Fibroblast of lung (primary cell): Measurements from ENCODE around the gene RGL4.

Source experiments
- EZH2 ChIP-seq: IDR thresholded peaks from 2 replicates; pipeline ENCODE4 v1.5.1; 2012; ENCODE audit warnings: low read length, control low read depth, mild to moderate bottlenecking; ENCODE audit errors: missing control alignments
- TF ChIP-seq, protein P1 (sequence below), 2 donors: IDR thresholded peaks in 1 of 2; conservative IDR thresholded peaks in 1 of 2; 1 replicate in 1 of 2; 2 replicates in 1 of 2; pipeline ENCODE4 v1.5.1; 2011 to 2012; ENCODE audit warnings: low read length in 2 of 2, control low read depth in 1 of 2, inconsistent platforms in 1 of 2, low read depth in 1 of 2, mild to moderate bottlenecking in 1 of 2

DNA sequence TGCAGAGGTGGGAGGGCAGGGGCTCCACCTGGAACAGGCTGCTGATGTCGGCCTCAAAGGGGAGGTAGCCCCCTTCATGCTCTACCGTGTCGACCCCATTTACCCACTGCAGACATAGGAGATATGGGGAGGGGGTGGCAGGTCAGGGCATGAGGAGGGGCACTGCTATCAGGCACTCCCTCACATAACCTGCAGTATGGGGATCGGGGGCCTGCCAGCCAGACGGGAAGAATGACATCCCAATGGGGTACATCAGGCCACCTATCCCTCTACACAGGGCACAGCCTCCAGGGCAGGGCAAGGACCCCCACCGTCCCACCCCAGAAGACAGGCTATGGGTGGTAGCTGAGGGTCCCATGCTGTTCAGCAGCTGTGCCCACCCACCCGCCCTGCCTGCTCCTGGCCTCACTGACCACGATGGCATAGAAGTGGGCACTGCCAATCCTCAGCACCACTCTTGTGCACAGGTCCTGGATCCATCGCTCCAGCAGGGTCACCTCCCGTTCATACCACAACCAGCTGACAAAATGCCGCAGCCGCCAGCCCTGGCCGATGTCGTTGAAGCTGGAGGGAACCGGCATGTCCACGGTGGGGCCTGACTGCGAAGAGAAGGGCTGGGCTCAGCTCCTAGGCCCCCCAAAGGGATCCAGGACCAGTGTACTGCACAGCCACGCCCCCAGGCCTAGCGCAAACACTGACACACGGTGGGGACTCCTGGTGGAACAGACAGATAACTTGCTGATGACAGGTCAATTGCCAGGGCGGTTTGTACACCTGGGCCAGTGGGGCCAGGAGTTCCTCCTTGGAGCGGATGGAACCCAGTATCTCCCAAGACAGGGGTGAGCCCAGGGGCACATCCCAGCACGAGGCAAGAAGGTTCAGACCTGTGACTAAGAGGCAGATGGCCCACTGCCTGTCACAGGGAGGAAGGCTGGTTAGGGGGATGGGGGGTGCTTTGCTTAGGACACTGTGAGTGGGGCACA, 24.1 kb downstream of the RGL4 start:
- TF ChIP-seq EZH2, result no peak
- TF ChIP-seq, protein P1, sequence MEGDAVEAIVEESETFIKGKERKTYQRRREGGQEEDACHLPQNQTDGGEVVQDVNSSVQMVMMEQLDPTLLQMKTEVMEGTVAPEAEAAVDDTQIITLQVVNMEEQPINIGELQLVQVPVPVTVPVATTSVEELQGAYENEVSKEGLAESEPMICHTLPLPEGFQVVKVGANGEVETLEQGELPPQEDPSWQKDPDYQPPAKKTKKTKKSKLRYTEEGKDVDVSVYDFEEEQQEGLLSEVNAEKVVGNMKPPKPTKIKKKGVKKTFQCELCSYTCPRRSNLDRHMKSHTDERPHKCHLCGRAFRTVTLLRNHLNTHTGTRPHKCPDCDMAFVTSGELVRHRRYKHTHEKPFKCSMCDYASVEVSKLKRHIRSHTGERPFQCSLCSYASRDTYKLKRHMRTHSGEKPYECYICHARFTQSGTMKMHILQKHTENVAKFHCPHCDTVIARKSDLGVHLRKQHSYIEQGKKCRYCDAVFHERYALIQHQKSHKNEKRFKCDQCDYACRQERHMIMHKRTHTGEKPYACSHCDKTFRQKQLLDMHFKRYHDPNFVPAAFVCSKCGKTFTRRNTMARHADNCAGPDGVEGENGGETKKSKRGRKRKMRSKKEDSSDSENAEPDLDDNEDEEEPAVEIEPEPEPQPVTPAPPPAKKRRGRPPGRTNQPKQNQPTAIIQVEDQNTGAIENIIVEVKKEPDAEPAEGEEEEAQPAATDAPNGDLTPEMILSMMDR (conservative IDR thresholded peaks at IDR 0.05 in 1 of 2, IDR thresholded peaks at IDR 0.05 in 1 of 2; ENCODE audit: low read depth in 1 of 2, low read length in 2 of 2), result no peak
